Liver (tissue), 9 donors: ENCODE data around the gene WNK1. TPM values are rescaled to one million over a fixed set of nuclear protein-coding genes. Genes with fewer than 3 reads are reported as not detected.

ENCODE experiments used
- DNase-seq: peaks from one replicate; pipeline ENCODE4 v3.0.0-alpha.2; 2017; ENCODE audit warnings: low spot score
- H3K27ac ChIP-seq, 2 donors: one replicate each; pipeline ENCODE4 v1.7.0; 2013; ENCODE audit warnings: inconsistent platforms in 2 of 2, low read length in 2 of 2, control low read depth in 1 of 2, low read depth in 1 of 2, mild to moderate bottlenecking in 1 of 2
- H3K27me3 ChIP-seq, 4 donors: one replicate each; pipeline versions ENCODE4 v1.6.1 to v1.7.0; 2013; ENCODE audit warnings: low read length in 3 of 4, inconsistent platforms in 1 of 4, mild to moderate bottlenecking in 1 of 4, moderate library complexity in 1 of 4; ENCODE audit not compliant: control insufficient read depth in 4 of 4, insufficient read depth in 4 of 4
- H3K36me3 ChIP-seq, 4 donors: one replicate each; pipeline versions ENCODE4 v1.6.1 to v1.7.0; 2013; ENCODE audit warnings: low read length in 3 of 4, mild to moderate bottlenecking in 3 of 4, low read depth in 1 of 4, moderate library complexity in 1 of 4; ENCODE audit not compliant: control insufficient read depth in 4 of 4, insufficient read depth in 3 of 4
- H3K4me1 ChIP-seq, 4 donors: one replicate each; pipeline versions ENCODE4 v1.6.1 to v1.7.0; 2013; ENCODE audit warnings: low read length in 3 of 4, mild to moderate bottlenecking in 3 of 4, moderate library complexity in 1 of 4; ENCODE audit not compliant: control insufficient read depth in 4 of 4, insufficient read depth in 4 of 4
- H3K4me3 ChIP-seq, 3 donors: one replicate each; pipeline versions ENCODE4 v1.6.1 to v1.7.0; 2013; ENCODE audit warnings: low read length in 3 of 3, control low read depth in 1 of 3, low read depth in 1 of 3, mild to moderate bottlenecking in 1 of 3
- H3K9ac ChIP-seq, 2 donors: one replicate each; pipeline ENCODE4 v1.7.0; 2013; ENCODE audit warnings: low read length in 2 of 2, mild to moderate bottlenecking in 2 of 2, moderate library complexity in 2 of 2, control low read depth in 1 of 2, low read depth in 1 of 2
- H3K9me3 ChIP-seq, 4 donors: one replicate each; pipeline versions ENCODE4 v1.6.1 to v1.7.0; 2013; ENCODE audit warnings: low read length in 3 of 4; ENCODE audit not compliant: control insufficient read depth in 4 of 4
- ATF3 ChIP-seq: IDR thresholded peaks from 2 replicates; pipeline ENCODE4 v1.6.1; 2016; ENCODE audit warnings: antibody characterized with exemption
- CTCF ChIP-seq: fragments of 150-350 bp; IDR thresholded peaks from 2 replicates; pipeline ENCODE4 v1.5.1; 2017; ENCODE audit warnings: improper control_type of control experiment, low read depth, low read length; ENCODE audit not compliant: missing input control
- EGR1 ChIP-seq, 2 donors: IDR thresholded peaks; 2 replicates each; pipeline ENCODE4 v1.6.1; 2016 to 2018; ENCODE audit warnings: antibody characterized with exemption in 2 of 2, low read depth in 2 of 2
- FOXA1 ChIP-seq: IDR thresholded peaks from 2 replicates; pipeline ENCODE4 v1.6.1; 2016; ENCODE audit warnings: antibody characterized with exemption
- FOXA2 ChIP-seq: IDR thresholded peaks from 2 replicates; pipeline ENCODE4 v1.6.1; 2016; ENCODE audit warnings: antibody characterized with exemption
- GABPA ChIP-seq, 2 donors: IDR thresholded peaks in 1 of 2; conservative IDR thresholded peaks in 1 of 2; 2 replicates each; pipeline ENCODE4 v1.6.1; 2016; ENCODE audit warnings: antibody characterized with exemption in 2 of 2, mild to moderate bottlenecking in 1 of 2, moderate library complexity in 1 of 2
- HNF4A ChIP-seq, 2 donors: conservative IDR thresholded peaks; 2 replicates each; pipeline ENCODE4 v1.6.1; 2016; ENCODE audit warnings: antibody characterized with exemption in 2 of 2, mild to moderate bottlenecking in 2 of 2
- HNF4G ChIP-seq: IDR thresholded peaks from 2 replicates; pipeline ENCODE4 v1.6.1; 2016; ENCODE audit warnings: antibody characterized with exemption
- JUND ChIP-seq, 2 donors: IDR thresholded peaks; 2 replicates each; pipeline ENCODE4 v1.6.1; 2016; ENCODE audit warnings: antibody characterized with exemption in 2 of 2
- MAX ChIP-seq: IDR thresholded peaks from 2 replicates; pipeline ENCODE4 v1.6.1; 2016; ENCODE audit warnings: antibody characterized with exemption
- NR2F2 ChIP-seq: IDR thresholded peaks from 2 replicates; pipeline ENCODE4 v1.6.1; 2016; ENCODE audit warnings: antibody characterized with exemption
- RAD21 ChIP-seq, 2 donors: IDR thresholded peaks; 2 replicates each; pipeline ENCODE4 v1.6.1; 2016; ENCODE audit warnings: antibody characterized with exemption in 2 of 2, mild to moderate bottlenecking in 2 of 2
- REST ChIP-seq: IDR thresholded peaks from 2 replicates; pipeline ENCODE4 v1.6.1; 2016; ENCODE audit warnings: antibody characterized with exemption, mild to moderate bottlenecking
- RXRA ChIP-seq, 2 donors: IDR thresholded peaks; 2 replicates each; pipeline ENCODE4 v1.6.1; 2017 to 2018; ENCODE audit warnings: antibody characterized with exemption in 2 of 2, mild to moderate bottlenecking in 1 of 2
- SP1 ChIP-seq: IDR thresholded peaks from 2 replicates; pipeline ENCODE4 v1.6.1; 2018; ENCODE audit warnings: antibody characterized with exemption, mild to moderate bottlenecking
- TAF1 ChIP-seq: conservative IDR thresholded peaks from 2 replicates; pipeline ENCODE4 v1.6.1; 2016; ENCODE audit warnings: antibody characterized with exemption, mild to moderate bottlenecking
- YY1 ChIP-seq: IDR thresholded peaks from 2 replicates; pipeline ENCODE4 v1.6.1; 2016; ENCODE audit warnings: antibody characterized with exemption, mild to moderate bottlenecking
- ZBTB33 ChIP-seq: IDR thresholded peaks from 2 replicates; pipeline ENCODE4 v1.6.1; 2016; ENCODE audit warnings: antibody characterized with exemption
- WGBS: extraction: QIAGEN DNeasy Blood & Tissue Kit; methylation state at CpG from one replicate; pipeline ENCODE4 v1.1.7; 2013; 5-methylcytosine and 5-hydroxymethylcytosine counted together
- polyA plus RNA-seq, 2 donors: library from polyadenylated mRNA; stranded (reverse) in 1 of 2; unstranded in 1 of 2; fragments of 200-250 nt in 1 of 2; fragments of >200 nt in 1 of 2; fragmentation: Nextera tagmentation in 1 of 2; extraction: Ambion mirVana in 1 of 2; gene quantifications; one replicate each; pipeline versions ENCODE4 v1.2.1 to v1.2.3, GENCODE V29; 2013 to 2015
- total RNA-seq, 2 donors: library from RNA; depleted of rRNA; stranded (reverse); fragments of >200 nt; gene quantifications; one replicate each; pipeline ENCODE4 v1.2.3, GENCODE V29; 2014
- donor health status: healthy.
- donor health status: healthy.
- donor health status: healthy.
- donor health status: healthy.
- donor health status: healthy.

Gene WNK1
- total and polyA plus RNA-seq, 4 donors: 22.4 to 299 (median 53.8) TPM

- no peak for TF ChIP-seq TAF1
- TF ChIP-seq HNF4A (conservative IDR thresholded peaks at IDR 0.05): no peak
- no peak for TF ChIP-seq SP1
- TF ChIP-seq ATF3: no peak
- no peak for TF ChIP-seq YY1
- no peak for TF ChIP-seq JUND (IDR thresholded peaks at IDR 0.05)
- TF ChIP-seq MAX: no peak
- no peak for TF ChIP-seq GABPA (IDR thresholded peaks at IDR 0.05 in 1 of 2, conservative IDR thresholded peaks at IDR 0.05 in 1 of 2)
- TF ChIP-seq FOXA1: no peak
- TF ChIP-seq RAD21 (IDR thresholded peaks at IDR 0.05): no peak
- TF ChIP-seq RXRA (IDR thresholded peaks at IDR 0.05): no peak
- no peak overlapping the region for H3K27ac ChIP-seq
- 76% methylated on average over 6 of the region's 6 CpGs for WGBS
- peaks cover 3 to 17% (median 8%) of the 10 kb centered on the region in 4 donors for H3K4me1 ChIP-seq
- peaks cover 0 to 2% (median 1%) of the 10 kb centered on the region in 4 donors for H3K36me3 ChIP-seq
- no peak overlapping the region for H3K9ac ChIP-seq
- no peak for DNase-seq
- no peaks in the 10 kb centered on the region for H3K27me3 ChIP-seq
- no peak overlapping the region for H3K4me3 ChIP-seq
- H3K9me3 ChIP-seq: no peaks in the 10 kb centered on the region
Observed at GRCh38 chr12:946631-947030, 194.3 kb downstream of the WNK1 start.

GRCh38 chr12:948238-948637 is 195.9 kb downstream of the WNK1 start:
- Histone ChIP-seq H3K36me3 (peaks cover 0 to 2% (median 1%) of the 10 kb centered on the region in 4 donors), H3K4me3 (peak overlapping the region in 2 of 3 donors; percentile 79 to 91), H3K27ac (no peak overlapping the region), H3K9me3 (no peaks in the 10 kb centered on the region), H3K27me3 (no peaks in the 10 kb centered on the region), H3K9ac (no peak overlapping the region), H3K4me1 (peaks cover 3 to 17% (median 8%) of the 10 kb centered on the region in 4 donors)
- no peak for DNase-seq
- TF ChIP-seq JUND (IDR thresholded peaks at IDR 0.05) (no peak), REST (no peak), FOXA1 (no peak), ZBTB33 (no peak), EGR1 (IDR thresholded peaks at IDR 0.05; ENCODE audit: low read depth in 2 of 2) (no peak), MAX (no peak), TAF1 (no peak), RXRA (IDR thresholded peaks at IDR 0.05) (no peak), HNF4A (conservative IDR thresholded peaks at IDR 0.05) (no peak), ATF3 (no peak), HNF4G (no peak), YY1 (no peak), RAD21 (IDR thresholded peaks at IDR 0.05) (no peak), CTCF (no peak), GABPA (IDR thresholded peaks at IDR 0.05 in 1 of 2, conservative IDR thresholded peaks at IDR 0.05 in 1 of 2) (no peak), FOXA2 (no peak), SP1 (no peak), NR2F2 (no peak)
- 87% methylated on average over 9 of the region's 9 CpGs for WGBS
